Erythroblast (primary cell): ENCODE data around the gene CD300LD.
"Not testable (repeated sequence)": the region's sequence is repeated elsewhere in the genome, so short reads cannot be mapped to it uniquely, and the experiment has no call there.

Experiments
- GATA1 ChIP-seq: IDR thresholded peaks from 2 replicates; pipeline ENCODE4 v1.6.1; 2011; ENCODE audit warnings: low read depth, mild to moderate bottlenecking, control low read depth, low read length, moderate library complexity
- POLR2A ChIP-seq: IDR thresholded peaks from 2 replicates; pipeline ENCODE4 v1.6.1; 2011; ENCODE audit warnings: mild to moderate bottlenecking, low read length

DNA sequence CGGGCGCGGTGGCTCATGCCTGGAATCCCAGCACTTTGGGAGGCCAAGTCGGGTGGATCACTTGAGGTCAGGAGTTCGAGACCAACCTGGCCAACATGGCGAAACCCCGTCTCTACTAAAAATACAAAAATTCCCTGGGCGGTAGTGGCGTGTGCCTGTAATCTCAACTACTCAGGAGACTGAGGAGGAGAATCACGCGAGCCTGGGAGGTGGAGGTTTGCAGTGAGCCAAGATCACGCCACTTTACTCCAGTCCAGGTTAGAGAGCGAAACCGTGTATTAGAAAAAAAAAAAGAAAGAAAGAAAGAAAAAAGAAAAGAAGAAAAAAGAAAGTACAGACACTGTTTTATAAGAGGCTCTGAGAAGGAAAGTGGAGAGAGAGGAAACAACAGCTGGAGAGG lies 38.2 kb upstream of the CD300LD start:
- TF ChIP-seq POLR2A, GATA1: not testable (repeated sequence)
